Measurements from ENCODE around the gene ARMC9.

Gene ARMC9

DNA sequence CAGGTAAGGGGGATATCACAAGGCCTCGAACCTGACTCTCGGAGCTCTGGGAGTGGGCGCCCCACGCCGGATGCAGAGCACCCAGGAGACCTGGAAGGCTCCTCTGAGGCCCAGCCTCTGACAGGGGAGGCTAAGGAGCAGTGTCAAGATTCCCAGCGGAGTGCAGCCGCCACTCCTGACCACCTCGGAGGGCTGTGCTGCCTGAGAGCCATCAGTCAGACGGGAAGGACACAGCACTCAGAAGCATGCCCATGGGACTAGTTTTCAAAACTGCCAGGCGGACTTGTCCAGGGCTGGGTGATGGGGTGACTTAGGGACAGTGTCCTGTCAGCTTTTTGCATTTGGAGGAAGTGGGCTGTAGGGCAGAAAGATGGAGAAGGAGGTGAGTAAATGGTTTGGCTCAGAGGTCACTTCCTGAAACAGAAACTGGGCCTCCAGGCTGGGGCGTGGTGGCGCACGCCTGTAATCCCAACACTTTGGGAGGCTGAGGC lies 162.5 kb downstream of the ARMC9 start:
- Histone ChIP-seq H3K4me3 (ENCODE audit: low read length) (no peak overlapping the region), H3K4me1 (ENCODE audit: control insufficient read depth, insufficient read depth, low read length) (peaks cover 4% of the 10 kb centered on the region), H3K27me3 (replicated peaks; ENCODE audit: control insufficient read depth, insufficient read depth, low read length) (no peaks in the 10 kb centered on the region), H3K9ac (ENCODE audit: low read length) (no peak overlapping the region), H3K36me3 (ENCODE audit: control insufficient read depth, insufficient read depth, low read length, severe bottlenecking) (peaks cover 10% of the 10 kb centered on the region), H3K9me3 (ENCODE audit: control insufficient read depth, low read length) (no peaks in the 10 kb centered on the region)
- DNase-seq (ENCODE audit: low read depth), result no peak

DNA sequence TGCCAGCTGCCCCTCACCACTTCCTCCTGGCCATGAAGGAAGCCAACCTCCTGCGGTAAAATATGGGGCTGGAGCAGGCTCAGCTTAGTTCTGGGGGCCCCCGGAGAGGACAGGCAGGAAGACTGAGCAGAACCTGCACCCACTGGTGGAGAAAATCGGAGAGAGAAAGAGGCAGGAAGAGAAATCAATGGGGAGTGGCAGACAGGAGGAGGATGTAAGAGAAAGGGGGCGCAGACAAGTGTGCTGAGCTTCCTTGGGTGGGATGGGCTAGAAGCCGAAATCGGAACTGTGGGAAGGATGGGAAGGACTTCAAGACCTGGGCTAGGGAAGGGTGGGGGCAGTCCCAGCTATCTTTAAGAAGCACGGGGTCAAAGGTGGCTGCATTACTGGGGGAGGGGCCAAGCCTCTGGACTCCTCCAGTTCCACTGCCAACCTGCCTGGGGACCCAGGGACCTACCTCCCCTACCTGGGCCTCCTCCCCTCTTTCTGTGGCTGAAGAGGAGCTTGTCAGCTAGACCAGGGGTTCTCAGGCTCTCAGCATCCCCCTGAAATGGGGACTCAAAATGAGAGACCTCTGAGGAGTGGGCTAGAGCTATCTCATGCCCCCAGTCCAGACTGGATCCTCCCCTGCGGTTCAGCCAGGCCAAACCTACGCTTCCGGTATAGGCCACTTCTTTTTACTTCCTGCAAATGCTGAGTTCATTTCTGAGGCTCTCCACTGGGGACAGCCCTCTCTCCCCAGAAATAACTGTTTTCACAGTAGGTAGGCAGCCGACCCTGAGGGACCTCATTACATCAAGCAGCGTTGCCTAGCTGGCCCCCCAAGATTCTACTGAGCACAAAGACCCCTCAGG lies 163.5 kb downstream of the ARMC9 start:
- peaks cover 10% of the 10 kb centered on the region for H3K36me3 ChIP-seq (ENCODE audit: control insufficient read depth, insufficient read depth, low read length, severe bottlenecking)
- DNase-seq (ENCODE audit: low read depth), result no peak
- no peaks in the 10 kb centered on the region for H3K9me3 ChIP-seq (ENCODE audit: control insufficient read depth, low read length)
- H3K4me1 ChIP-seq (ENCODE audit: control insufficient read depth, insufficient read depth, low read length), result peaks cover 4% of the 10 kb centered on the region
- H3K9ac ChIP-seq (ENCODE audit: low read length), result no peak overlapping the region
- no peak overlapping the region for H3K4me3 ChIP-seq (ENCODE audit: low read length)
- H3K27me3 ChIP-seq (replicated peaks; ENCODE audit: control insufficient read depth, insufficient read depth, low read length), result no peaks in the 10 kb centered on the region

DNA sequence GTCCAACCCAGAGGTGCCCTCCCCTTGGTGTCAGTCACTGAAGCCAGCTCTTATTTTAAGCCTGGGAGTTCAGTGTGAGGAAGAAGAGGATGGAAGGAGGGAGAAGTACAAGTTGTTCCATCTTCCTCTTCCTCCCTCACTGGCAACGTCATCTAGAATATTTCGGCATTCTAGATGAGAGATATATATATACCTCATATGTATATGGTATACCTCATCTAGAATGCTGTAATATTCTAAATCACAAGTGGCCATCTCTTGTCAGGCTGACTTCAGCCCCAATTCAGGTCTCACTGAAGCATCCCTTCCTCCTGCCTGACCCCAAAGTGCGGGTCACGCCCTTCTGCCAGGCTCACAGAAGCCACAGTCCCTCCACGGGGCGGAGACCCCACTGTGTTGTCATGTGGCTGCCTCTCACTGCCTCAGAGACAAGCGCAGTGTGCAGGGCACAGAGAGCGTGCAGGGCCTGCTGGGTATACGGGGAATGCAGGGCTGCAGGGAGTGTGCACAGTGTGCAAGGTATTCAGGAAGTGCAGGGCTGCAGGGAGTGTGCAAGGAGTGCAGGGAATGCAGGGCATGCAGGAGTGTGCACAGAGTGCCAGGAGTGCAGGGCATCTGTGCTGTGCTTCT lies 164.2 kb downstream of the ARMC9 start:
- Histone ChIP-seq H3K4me3 (ENCODE audit: low read length) (no peak overlapping the region), H3K27me3 (replicated peaks; ENCODE audit: control insufficient read depth, insufficient read depth, low read length) (no peaks in the 10 kb centered on the region), H3K36me3 (ENCODE audit: control insufficient read depth, insufficient read depth, low read length, severe bottlenecking) (peaks cover 10% of the 10 kb centered on the region), H3K4me1 (ENCODE audit: control insufficient read depth, insufficient read depth, low read length) (peaks cover 4% of the 10 kb centered on the region), H3K9ac (ENCODE audit: low read length) (no peak overlapping the region), H3K9me3 (ENCODE audit: control insufficient read depth, low read length) (no peaks in the 10 kb centered on the region)
- DNase-seq (ENCODE audit: low read depth), result no peak

DNA sequence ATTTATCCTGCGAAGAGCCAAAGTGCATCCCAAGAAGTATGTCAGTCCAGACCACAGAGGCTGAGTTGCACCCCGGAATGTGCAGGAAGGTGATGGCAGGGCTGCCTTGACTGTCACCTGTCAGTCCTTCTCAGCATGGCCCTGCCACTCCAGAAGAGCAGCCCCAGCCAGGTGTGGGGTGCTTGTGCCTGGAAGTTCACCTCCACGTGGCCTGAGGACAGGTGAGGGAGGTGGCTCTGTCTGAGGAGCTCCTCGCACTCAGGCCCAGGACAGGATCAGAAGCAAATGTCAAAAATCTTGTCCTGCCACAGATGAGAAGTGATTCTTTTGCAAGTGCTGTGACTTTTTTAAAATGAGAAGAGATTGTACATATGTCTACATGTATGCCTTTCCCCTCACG lies 165.6 kb downstream of the ARMC9 start:
- Histone ChIP-seq H3K9ac (ENCODE audit: low read length) (no peak overlapping the region), H3K4me3 (ENCODE audit: low read length) (no peak overlapping the region), H3K27me3 (replicated peaks; ENCODE audit: control insufficient read depth, insufficient read depth, low read length) (no peaks in the 10 kb centered on the region), H3K36me3 (ENCODE audit: control insufficient read depth, insufficient read depth, low read length, severe bottlenecking) (peaks cover 10% of the 10 kb centered on the region), H3K9me3 (ENCODE audit: control insufficient read depth, low read length) (no peaks in the 10 kb centered on the region), H3K4me1 (ENCODE audit: control insufficient read depth, insufficient read depth, low read length) (peaks cover 4% of the 10 kb centered on the region)
- DNase-seq (ENCODE audit: low read depth), result no peak

DNA sequence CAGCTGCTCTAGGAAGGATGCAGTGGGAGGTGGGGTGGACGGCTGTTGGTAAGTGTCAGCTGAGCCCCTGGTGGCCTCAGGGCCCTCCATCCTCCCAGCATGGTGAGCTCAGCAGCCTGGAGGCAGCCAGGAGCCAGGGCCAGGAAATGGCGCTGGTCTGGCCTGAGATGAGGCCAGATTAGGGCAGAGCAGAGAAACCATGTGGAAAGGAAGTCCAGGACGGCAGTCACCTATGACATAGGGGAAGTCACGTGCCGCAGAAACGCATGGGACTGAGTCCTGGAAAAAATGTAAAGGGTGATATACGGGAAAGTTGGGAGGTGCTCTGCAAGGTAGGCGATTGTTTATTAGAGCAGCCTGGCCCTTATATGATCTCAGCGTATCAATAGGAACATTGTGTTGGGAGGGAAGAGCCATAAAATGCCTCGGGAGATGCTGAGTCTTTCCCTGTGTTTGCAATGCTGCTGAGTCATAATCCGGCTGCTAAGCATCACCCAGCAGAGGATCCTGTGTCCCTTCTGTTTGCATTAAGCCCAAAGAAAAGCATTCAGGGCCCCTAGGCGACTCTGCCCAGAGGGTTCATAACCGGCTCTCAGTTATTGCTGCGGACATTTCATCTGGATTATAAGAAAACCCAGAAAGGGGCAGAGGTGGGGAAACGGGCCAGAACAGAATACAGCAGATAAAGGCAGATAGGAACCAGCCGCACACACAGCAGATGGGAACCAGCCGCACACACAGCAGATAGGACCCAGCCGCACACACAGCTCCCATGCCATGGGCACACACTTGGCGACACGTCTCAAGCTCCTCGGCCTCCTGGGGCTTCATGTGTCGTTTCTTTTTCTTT lies 166.8 kb downstream of the ARMC9 start:
- H3K9me3 ChIP-seq (ENCODE audit: control insufficient read depth, low read length), result no peaks in the 10 kb centered on the region
- peaks cover 10% of the 10 kb centered on the region for H3K36me3 ChIP-seq (ENCODE audit: control insufficient read depth, insufficient read depth, low read length, severe bottlenecking)
- DNase-seq (ENCODE audit: low read depth), result peak; percentile 92
- no peak overlapping the region for H3K9ac ChIP-seq (ENCODE audit: low read length)
- H3K4me3 ChIP-seq (ENCODE audit: low read length), result no peak overlapping the region
- no peaks in the 10 kb centered on the region for H3K27me3 ChIP-seq (replicated peaks; ENCODE audit: control insufficient read depth, insufficient read depth, low read length)
- H3K4me1 ChIP-seq (ENCODE audit: control insufficient read depth, insufficient read depth, low read length), result peaks cover 4% of the 10 kb centered on the region

DNA sequence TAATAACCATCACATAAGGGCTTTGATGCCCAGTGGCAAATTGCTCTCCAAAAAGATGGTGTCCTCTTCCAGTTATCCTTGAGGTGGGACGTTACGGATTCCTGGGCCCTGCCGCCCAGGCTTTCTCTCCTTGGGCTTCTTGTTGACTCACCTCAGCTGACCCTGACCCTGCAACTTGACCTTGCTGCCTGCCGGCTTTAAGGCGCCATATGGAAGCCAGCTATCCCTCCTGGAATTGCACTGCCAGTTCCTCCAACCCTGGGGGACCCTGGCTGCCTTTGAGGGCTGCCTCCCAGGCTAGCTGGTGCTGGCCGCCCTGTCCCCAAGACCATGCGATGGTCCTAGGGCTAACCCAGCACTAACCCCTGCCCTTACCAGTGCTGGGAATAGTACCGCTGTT lies 168.7 kb downstream of the ARMC9 start:
- Histone ChIP-seq H3K4me1 (ENCODE audit: control insufficient read depth, insufficient read depth, low read length) (peaks cover 4% of the 10 kb centered on the region), H3K9ac (ENCODE audit: low read length) (no peak overlapping the region)

DNA sequence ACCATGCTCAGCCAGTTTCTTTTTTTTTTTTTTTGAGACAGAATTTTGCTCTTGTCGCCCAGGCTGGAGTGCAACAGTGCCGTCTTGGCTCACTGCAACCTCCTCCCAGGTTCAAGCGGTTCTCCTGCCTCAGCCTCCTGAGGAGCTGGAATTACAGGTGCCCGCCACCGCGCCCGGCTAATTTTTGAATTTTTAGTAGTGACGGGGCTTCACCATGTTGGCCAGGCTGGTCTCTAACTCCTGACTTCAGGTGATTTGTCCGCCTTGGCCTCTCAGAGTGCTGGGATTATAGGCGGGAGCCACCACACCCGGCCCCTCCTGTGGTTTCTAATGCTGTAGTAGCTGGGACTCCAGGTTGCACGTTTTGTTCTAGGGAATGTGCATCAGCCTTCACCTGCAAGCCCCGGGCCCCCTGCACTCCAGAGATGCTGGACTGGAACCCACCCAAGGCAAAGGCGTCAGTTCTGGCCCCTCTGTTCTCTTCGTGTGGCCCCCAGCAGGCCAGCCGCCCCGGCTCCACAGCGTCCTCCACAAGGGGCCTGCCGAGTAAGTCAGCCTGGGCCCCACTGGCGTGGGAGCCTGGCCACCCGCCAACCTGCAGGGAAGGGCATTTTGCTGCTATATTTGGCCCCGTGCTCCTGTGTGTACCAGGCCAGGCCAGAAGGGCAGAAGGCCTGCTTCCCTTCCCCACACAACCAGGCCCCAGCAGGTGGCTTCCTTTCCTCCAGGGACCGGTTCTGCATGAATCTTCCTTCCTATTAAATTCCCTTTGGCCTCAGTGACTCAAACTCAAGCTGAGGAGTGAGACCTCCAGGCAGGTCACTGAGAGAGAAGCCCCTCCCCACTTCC lies 171.4 kb downstream of the ARMC9 start:
- DNase-seq (ENCODE audit: low read depth), result no peak
- Histone ChIP-seq H3K27me3 (replicated peaks; ENCODE audit: control insufficient read depth, insufficient read depth, low read length) (no peaks in the 10 kb centered on the region), H3K4me1 (ENCODE audit: control insufficient read depth, insufficient read depth, low read length) (peaks cover 3% of the 10 kb centered on the region)

More for the DNA sequence above, 168.7 kb downstream of the ARMC9 start:
- H3K36me3 ChIP-seq (ENCODE audit: control insufficient read depth, insufficient read depth, low read length, severe bottlenecking), result peaks cover 7% of the 10 kb centered on the region
- H3K9me3 ChIP-seq (ENCODE audit: control insufficient read depth, low read length), result no peaks in the 10 kb centered on the region
- no peak overlapping the region for H3K4me3 ChIP-seq (ENCODE audit: low read length)
- DNase-seq (ENCODE audit: low read depth), result no peak
- no peaks in the 10 kb centered on the region for H3K27me3 ChIP-seq (replicated peaks; ENCODE audit: control insufficient read depth, insufficient read depth, low read length)

DNA sequence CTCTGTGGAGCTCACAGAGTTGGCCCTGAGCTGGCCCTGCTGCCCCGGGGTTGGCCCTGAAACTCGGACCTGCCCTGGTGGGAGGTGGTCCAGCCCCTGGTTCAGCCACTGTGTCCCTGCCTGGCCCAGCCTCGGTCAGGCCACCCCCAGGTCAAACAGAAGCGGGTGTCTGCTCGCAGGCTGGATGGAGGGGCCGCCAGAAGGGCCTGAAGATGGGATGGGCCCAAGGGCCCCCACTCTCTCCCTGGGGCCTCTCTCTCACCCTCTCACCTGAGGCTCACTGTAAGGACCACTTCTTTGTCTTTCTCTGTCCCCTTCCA lies 172.0 kb downstream of the ARMC9 start:
- Histone ChIP-seq H3K9ac (ENCODE audit: low read length) (no peak overlapping the region), H3K9me3 (ENCODE audit: control insufficient read depth, low read length) (no peaks in the 10 kb centered on the region), H3K27me3 (replicated peaks; ENCODE audit: control insufficient read depth, insufficient read depth, low read length) (no peaks in the 10 kb centered on the region), H3K4me1 (ENCODE audit: control insufficient read depth, insufficient read depth, low read length) (no peaks in the 10 kb centered on the region), H3K4me3 (ENCODE audit: low read length) (no peak overlapping the region), H3K36me3 (ENCODE audit: control insufficient read depth, insufficient read depth, low read length, severe bottlenecking) (peaks cover 3% of the 10 kb centered on the region)
- DNase-seq (ENCODE audit: low read depth), result no peak

More for the DNA sequence above, 171.4 kb downstream of the ARMC9 start:
- Histone ChIP-seq H3K9me3 (ENCODE audit: control insufficient read depth, low read length) (no peaks in the 10 kb centered on the region), H3K4me3 (ENCODE audit: low read length) (no peak overlapping the region), H3K9ac (ENCODE audit: low read length) (no peak overlapping the region), H3K36me3 (ENCODE audit: control insufficient read depth, insufficient read depth, low read length, severe bottlenecking) (peaks cover 3% of the 10 kb centered on the region)

DNA sequence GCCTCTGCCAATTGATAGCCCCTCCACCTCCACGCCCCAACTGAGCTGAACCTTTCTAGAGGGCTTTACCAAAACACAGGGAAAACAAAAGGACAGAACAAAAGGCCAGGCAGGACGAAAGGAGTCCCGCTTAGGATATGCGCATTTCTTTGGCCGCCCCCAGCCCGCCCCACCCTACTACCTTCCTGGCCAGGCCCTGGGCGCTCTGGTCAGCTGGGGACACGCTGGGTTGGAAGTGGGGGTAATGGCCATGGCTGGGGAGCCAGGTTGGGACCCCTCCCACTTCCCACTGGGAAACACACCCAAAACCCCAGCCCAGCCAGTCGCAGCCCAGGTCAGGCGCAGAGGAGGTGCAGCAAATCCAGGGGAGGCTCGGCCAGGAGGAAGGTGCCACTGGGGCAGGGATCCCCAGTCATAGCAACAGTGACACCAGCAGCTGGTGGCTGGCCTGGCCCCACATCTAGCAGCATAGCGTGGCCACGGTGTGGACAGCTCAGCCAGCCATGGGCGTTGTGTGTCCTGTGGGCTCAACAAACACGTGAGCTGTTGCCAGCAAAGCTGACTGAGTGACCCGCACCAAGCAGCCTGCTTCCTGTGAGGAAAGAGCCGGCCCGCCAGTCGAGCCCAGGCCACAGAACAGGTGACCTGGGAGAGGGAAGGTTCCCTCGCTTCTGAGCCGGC lies 172.5 kb downstream of the ARMC9 start:
- H3K4me3 ChIP-seq (ENCODE audit: low read length), result no peak overlapping the region
- H3K27me3 ChIP-seq (replicated peaks; ENCODE audit: control insufficient read depth, insufficient read depth, low read length), result no peaks in the 10 kb centered on the region
- no peak for DNase-seq (ENCODE audit: low read depth)
- H3K9ac ChIP-seq (ENCODE audit: low read length), result no peak overlapping the region
- no peaks in the 10 kb centered on the region for H3K4me1 ChIP-seq (ENCODE audit: control insufficient read depth, insufficient read depth, low read length)
- peaks cover 3% of the 10 kb centered on the region for H3K36me3 ChIP-seq (ENCODE audit: control insufficient read depth, insufficient read depth, low read length, severe bottlenecking)
- no peaks in the 10 kb centered on the region for H3K9me3 ChIP-seq (ENCODE audit: control insufficient read depth, low read length)

DNA sequence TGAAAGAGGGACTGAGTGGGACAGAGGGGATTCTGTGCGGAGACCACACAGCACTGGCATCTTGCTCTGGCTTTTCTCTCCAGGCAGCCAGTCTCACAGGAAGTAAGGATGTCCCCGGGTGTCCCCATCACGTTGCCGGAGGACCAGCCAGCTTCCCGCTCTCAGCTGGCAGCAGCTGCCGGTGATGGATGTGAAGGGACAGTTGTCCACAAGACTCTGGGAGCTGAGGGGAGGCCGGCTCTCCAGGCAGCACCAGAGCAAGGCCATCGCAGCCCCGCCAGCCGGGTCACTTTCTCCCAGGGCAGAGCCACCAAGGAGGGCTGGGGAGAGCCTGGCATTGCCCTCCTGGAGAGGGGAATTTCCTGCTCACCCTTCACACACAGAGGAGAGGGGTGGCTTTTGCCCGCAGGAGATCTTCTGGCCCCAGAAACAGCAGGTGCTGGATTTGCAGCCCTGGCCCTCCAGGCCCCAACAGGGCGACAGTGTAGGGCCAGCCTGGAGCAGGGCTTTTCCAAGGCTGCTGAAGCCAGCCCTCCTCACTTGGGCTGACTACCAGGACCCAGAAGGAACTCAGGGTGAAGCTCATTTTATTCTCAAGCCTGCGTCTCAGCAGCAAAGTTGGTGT lies 173.1 kb downstream of the ARMC9 start:
- Histone ChIP-seq H3K9ac (ENCODE audit: low read length) (no peak overlapping the region), H3K36me3 (ENCODE audit: control insufficient read depth, insufficient read depth, low read length, severe bottlenecking) (peaks cover 3% of the 10 kb centered on the region), H3K4me1 (ENCODE audit: control insufficient read depth, insufficient read depth, low read length) (no peaks in the 10 kb centered on the region), H3K9me3 (ENCODE audit: control insufficient read depth, low read length) (no peaks in the 10 kb centered on the region), H3K4me3 (ENCODE audit: low read length) (no peak overlapping the region), H3K27me3 (replicated peaks; ENCODE audit: control insufficient read depth, insufficient read depth, low read length) (no peaks in the 10 kb centered on the region)
- DNase-seq (ENCODE audit: low read depth), result no peak
